SK-N-SH treated with all-trans-retinoic acid at 6 μM for 48 hours (cell line): Measurements from ENCODE around the gene SCAP.

Experiments
- ATAC-seq: fragments of 200-7000 bp; cut with Tn5 transposase; 3 replicates; pipeline ENCODE4 v1.9.1; 2020; ENCODE audit warnings: mild to moderate bottlenecking, moderate library complexity
- ARNTL ChIP-seq: fragments of 450-650 bp; formaldehyde crosslinking; IDR thresholded peaks from 2 replicates; pipeline ENCODE4 v1.5.0; 2020; ENCODE audit warnings: low read depth, mild to moderate bottlenecking, moderate library complexity, borderline replicate concordance
- BACH2 ChIP-seq: fragments of 250-450 bp; sonication (Bioruptor Pico); IDR thresholded peaks from 2 replicates; pipeline ENCODE4 v1.9.0; 2021; ENCODE audit warnings: mild to moderate bottlenecking, borderline replicate concordance
- ESRRG ChIP-seq: fragments of 250-450 bp; sonication (Bioruptor Pico); IDR thresholded peaks from 2 replicates; pipeline ENCODE4 v1.6.1; 2021; ENCODE audit warnings: mild to moderate bottlenecking
- GLIS3 ChIP-seq: fragments of 250-450 bp; sonication (Bioruptor Pico); IDR thresholded peaks from 2 replicates; pipeline ENCODE4 v1.5.0; 2020; ENCODE audit warnings: mild to moderate bottlenecking, moderate library complexity
- OSR1 ChIP-seq: fragments of 250-450 bp; sonication (Bioruptor Pico); IDR thresholded peaks from 2 replicates; pipeline ENCODE4 v1.8.0; 2022; ENCODE audit warnings: moderate library complexity, mild to moderate bottlenecking, inconsistent platforms
- RARB ChIP-seq: fragments of 250-450 bp; sonication (Bioruptor Pico); IDR thresholded peaks from 2 replicates; pipeline ENCODE4 v1.8.0; 2021; ENCODE audit warnings: mild to moderate bottlenecking, moderate library complexity
- SNAI2 ChIP-seq: fragments of 250-450 bp; sonication (Bioruptor Pico); IDR thresholded peaks from 2 replicates; pipeline ENCODE4 v1.5.0; 2020; ENCODE audit warnings: mild to moderate bottlenecking, moderate library complexity
- TCF4 ChIP-seq: fragments of 250-450 bp; sonication (Bioruptor Pico); IDR thresholded peaks from 2 replicates; pipeline ENCODE4 v1.8.0; 2021; ENCODE audit warnings: mild to moderate bottlenecking, moderate library complexity, borderline replicate concordance
- TOX ChIP-seq: fragments of 250-450 bp; sonication (Bioruptor Pico); IDR thresholded peaks from 2 replicates; pipeline ENCODE4 v1.8.0; 2021; ENCODE audit warnings: mild to moderate bottlenecking, moderate library complexity, borderline replicate concordance
- ZC3H10 ChIP-seq: fragments of 250-450 bp; sonication (Bioruptor Pico); IDR thresholded peaks from 2 replicates; pipeline ENCODE4 v1.5.1; 2021; ENCODE audit warnings: mild to moderate bottlenecking, moderate library complexity
- ZFP3 ChIP-seq: fragments of 250-450 bp; sonication (Bioruptor Pico); IDR thresholded peaks from 2 replicates; pipeline ENCODE4 v1.5.0; 2020; ENCODE audit warnings: mild to moderate bottlenecking, moderate library complexity
- ZFP30 ChIP-seq: fragments of 450-650 bp; formaldehyde crosslinking; IDR thresholded peaks from 2 replicates; pipeline ENCODE4 v1.5.0; 2022; ENCODE audit warnings: mild to moderate bottlenecking, moderate library complexity
- ZNF565 ChIP-seq: fragments of 450-650 bp; formaldehyde crosslinking; conservative IDR thresholded peaks from 2 replicates; pipeline ENCODE4 v1.5.0; 2020; ENCODE audit warnings: low read depth, mild to moderate bottlenecking, moderate library complexity
- ZNF70 ChIP-seq: fragments of 450-650 bp; formaldehyde crosslinking; IDR thresholded peaks from 2 replicates; pipeline ENCODE4 v1.5.0; 2020; ENCODE audit warnings: mild to moderate bottlenecking, moderate library complexity
- ZNF8 ChIP-seq: fragments of 450-650 bp; formaldehyde crosslinking; IDR thresholded peaks from 2 replicates; pipeline ENCODE4 v1.5.0; 2020; ENCODE audit warnings: mild to moderate bottlenecking, moderate library complexity
- TF ChIP-seq, protein P1 (sequence below): fragments of 250-450 bp; sonication (Bioruptor Pico); IDR thresholded peaks from 2 replicates; pipeline ENCODE4 v1.5.1; 2020; ENCODE audit warnings: low read depth, mild to moderate bottlenecking, moderate library complexity
- TF ChIP-seq, protein P2 (sequence below): fragments of 250-450 bp; sonication (Bioruptor Pico); IDR thresholded peaks from 2 replicates; pipeline ENCODE4 v1.8.0; 2021; ENCODE audit warnings: low read depth, mild to moderate bottlenecking, moderate library complexity, borderline replicate concordance
- TF ChIP-seq, protein P3 (sequence below): fragments of 250-450 bp; sonication (Bioruptor Pico); IDR thresholded peaks from 2 replicates; pipeline ENCODE4 v1.8.0; 2020; ENCODE audit warnings: mild to moderate bottlenecking, moderate library complexity, borderline replicate concordance
- TF ChIP-seq, protein P4 (sequence below): fragments of 250-450 bp; sonication (Bioruptor Pico); IDR thresholded peaks from 2 replicates; pipeline ENCODE4 v1.5.0; 2020; ENCODE audit warnings: mild to moderate bottlenecking, moderate library complexity

The SCAP gene

DNA sequence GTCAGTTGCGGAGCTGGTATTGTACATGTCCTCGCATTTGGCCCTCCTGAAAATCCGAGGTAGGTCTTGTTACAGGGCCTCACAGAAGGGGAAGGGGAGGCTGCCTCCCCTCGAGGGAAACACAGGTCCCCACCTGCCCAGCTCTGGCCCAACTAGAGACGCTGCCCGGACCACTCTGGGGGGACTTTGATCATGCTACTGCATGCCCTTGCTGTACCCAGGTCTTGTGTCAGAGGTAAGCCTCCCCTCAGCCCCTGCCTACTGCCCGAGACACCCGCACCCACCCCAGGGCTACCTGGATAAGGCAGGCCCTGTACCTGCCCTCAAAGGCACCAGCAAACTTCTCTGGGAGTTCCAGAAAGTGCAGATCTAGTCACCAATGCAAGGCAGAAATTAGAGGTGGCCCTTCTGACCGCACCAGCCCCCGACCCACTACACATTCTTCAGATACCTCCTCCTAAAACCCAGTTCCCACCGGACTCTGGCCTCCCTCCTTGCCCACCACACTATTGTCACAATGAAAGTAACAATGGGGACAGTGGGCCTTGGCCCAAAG is 981 bp upstream of the SCAP start:
- no peak for ATAC-seq
- TF ChIP-seq ZFP3: no peak
- TF ChIP-seq ARNTL (CRISPR knock-in tag): no peak
- TF ChIP-seq, protein P1, sequence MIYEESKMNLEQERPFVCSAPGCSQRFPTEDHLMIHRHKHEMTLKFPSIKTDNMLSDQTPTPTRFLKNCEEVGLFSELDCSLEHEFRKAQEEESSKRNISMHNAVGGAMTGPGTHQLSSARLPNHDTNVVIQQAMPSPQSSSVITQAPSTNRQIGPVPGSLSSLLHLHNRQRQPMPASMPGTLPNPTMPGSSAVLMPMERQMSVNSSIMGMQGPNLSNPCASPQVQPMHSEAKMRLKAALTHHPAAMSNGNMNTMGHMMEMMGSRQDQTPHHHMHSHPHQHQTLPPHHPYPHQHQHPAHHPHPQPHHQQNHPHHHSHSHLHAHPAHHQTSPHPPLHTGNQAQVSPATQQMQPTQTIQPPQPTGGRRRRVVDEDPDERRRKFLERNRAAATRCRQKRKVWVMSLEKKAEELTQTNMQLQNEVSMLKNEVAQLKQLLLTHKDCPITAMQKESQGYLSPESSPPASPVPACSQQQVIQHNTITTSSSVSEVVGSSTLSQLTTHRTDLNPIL (CRISPR knock-in tag): no peak
- no peak for TF ChIP-seq GLIS3
- TF ChIP-seq OSR1 (CRISPR knock-in tag): no peak
- TF ChIP-seq, protein P2, sequence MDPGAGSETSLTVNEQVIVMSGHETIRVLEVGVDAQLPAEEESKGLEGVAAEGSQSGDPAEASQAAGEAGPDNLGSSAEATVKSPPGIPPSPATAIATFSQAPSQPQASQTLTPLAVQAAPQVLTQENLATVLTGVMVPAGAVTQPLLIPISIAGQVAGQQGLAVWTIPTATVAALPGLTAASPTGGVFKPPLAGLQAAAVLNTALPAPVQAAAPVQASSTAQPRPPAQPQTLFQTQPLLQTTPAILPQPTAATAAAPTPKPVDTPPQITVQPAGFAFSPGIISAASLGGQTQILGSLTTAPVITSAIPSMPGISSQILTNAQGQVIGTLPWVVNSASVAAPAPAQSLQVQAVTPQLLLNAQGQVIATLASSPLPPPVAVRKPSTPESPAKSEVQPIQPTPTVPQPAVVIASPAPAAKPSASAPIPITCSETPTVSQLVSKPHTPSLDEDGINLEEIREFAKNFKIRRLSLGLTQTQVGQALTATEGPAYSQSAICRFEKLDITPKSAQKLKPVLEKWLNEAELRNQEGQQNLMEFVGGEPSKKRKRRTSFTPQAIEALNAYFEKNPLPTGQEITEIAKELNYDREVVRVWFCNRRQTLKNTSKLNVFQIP (CRISPR knock-in tag): no peak
- no peak for TF ChIP-seq RARB (CRISPR knock-in tag)
- no peak for TF ChIP-seq ESRRG (CRISPR knock-in tag)
- TF ChIP-seq ZFP30 (CRISPR knock-in tag): no peak

DNA sequence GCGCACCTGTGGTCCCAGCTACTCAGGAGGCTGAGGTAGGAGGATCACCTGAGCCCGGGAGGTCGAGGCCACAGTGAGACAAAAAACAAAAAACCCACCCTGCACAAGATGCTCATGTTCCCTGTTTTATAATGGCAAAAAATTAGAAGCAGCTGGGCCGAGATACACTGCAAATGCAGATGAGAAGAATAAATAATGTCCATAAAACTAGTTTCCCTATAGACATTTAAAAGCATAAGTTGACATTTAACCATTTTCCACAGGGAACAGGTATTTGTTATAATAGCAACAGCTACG is 537 bp upstream of the SCAP start:
- ATAC-seq: no peak
- TF ChIP-seq TOX (CRISPR knock-in tag) (no peak), SNAI2 (CRISPR knock-in tag) (no peak), ZFP3 (no peak)

DNA sequence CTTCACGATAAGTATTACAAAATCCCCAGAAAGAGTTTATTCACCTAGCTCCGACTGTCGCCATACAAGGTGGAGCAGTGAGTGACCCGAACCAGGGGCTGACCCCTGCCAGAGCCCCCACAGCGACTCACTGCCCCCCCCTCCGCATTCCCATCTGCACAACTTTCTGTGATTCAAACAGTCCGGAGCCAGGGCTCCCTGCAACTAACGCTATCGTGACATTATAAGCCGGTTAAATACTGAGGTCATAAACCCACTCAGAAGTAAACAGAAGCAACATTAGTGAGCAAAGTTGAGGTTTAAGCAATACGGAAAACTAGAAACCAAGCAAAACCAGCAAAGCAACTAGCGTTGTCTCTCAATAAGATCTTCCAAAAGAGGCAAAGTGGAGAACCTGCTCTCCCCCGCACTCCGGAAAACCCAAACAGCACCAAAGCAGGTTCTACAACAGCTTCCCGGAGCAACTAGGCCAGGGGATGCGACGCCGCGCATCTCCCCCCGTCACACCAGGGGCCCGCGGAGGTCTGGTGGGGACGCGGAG is 642 bp downstream of the SCAP start:
- TF ChIP-seq, protein P3, sequence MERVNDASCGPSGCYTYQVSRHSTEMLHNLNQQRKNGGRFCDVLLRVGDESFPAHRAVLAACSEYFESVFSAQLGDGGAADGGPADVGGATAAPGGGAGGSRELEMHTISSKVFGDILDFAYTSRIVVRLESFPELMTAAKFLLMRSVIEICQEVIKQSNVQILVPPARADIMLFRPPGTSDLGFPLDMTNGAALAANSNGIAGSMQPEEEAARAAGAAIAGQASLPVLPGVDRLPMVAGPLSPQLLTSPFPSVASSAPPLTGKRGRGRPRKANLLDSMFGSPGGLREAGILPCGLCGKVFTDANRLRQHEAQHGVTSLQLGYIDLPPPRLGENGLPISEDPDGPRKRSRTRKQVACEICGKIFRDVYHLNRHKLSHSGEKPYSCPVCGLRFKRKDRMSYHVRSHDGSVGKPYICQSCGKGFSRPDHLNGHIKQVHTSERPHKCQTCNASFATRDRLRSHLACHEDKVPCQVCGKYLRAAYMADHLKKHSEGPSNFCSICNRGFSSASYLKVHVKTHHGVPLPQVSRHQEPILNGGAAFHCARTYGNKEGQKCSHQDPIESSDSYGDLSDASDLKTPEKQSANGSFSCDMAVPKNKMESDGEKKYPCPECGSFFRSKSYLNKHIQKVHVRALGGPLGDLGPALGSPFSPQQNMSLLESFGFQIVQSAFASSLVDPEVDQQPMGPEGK (CRISPR knock-in tag): peak; percentile 42; the same call in 1 of the 2 replicates
- TF ChIP-seq, protein P4, sequence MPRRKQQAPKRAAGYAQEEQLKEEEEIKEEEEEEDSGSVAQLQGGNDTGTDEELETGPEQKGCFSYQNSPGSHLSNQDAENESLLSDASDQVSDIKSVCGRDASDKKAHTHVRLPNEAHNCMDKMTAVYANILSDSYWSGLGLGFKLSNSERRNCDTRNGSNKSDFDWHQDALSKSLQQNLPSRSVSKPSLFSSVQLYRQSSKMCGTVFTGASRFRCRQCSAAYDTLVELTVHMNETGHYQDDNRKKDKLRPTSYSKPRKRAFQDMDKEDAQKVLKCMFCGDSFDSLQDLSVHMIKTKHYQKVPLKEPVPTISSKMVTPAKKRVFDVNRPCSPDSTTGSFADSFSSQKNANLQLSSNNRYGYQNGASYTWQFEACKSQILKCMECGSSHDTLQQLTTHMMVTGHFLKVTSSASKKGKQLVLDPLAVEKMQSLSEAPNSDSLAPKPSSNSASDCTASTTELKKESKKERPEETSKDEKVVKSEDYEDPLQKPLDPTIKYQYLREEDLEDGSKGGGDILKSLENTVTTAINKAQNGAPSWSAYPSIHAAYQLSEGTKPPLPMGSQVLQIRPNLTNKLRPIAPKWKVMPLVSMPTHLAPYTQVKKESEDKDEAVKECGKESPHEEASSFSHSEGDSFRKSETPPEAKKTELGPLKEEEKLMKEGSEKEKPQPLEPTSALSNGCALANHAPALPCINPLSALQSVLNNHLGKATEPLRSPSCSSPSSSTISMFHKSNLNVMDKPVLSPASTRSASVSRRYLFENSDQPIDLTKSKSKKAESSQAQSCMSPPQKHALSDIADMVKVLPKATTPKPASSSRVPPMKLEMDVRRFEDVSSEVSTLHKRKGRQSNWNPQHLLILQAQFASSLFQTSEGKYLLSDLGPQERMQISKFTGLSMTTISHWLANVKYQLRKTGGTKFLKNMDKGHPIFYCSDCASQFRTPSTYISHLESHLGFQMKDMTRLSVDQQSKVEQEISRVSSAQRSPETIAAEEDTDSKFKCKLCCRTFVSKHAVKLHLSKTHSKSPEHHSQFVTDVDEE: no peak

DNA sequence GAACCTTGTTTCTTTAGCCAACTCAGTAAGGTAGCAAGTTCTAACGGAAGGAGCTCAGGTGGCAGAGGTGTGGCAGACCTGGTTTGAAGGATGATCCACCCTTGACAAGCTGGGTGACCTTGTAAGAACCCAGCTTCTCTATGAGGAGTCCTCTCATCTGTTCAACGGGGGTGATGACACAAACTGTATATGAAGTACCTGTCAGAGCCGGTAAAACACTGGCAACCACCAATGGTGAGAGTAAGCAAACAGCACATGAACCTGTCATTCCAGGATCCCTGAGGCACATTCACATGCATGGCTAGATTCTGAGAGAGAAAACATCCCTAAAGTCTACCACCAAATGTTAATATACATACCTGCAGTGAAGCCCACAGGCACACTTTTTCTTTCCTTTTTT is 2.4 kb downstream of the SCAP start:
- no peak for TF ChIP-seq BACH2 (CRISPR knock-in tag)
- TF ChIP-seq, protein P2 (CRISPR knock-in tag): no peak
- TF ChIP-seq TCF4 (CRISPR knock-in tag): no peak
- TF ChIP-seq OSR1 (CRISPR knock-in tag): no peak
- TF ChIP-seq, protein P3 (CRISPR knock-in tag): no peak
- no peak for TF ChIP-seq ESRRG (CRISPR knock-in tag)
- no peak for TF ChIP-seq ZNF70 (CRISPR knock-in tag)
- no peak for TF ChIP-seq ZFP30 (CRISPR knock-in tag)
- TF ChIP-seq ZNF565 (CRISPR knock-in tag): no peak
- TF ChIP-seq ZC3H10 (CRISPR knock-in tag): no peak
- no peak for TF ChIP-seq ZNF8 (CRISPR knock-in tag)

More for the DNA sequence above, 642 bp downstream of the SCAP start:
- peak; percentile 41 for ATAC-seq

More for the DNA sequence above, 2.4 kb downstream of the SCAP start:
- ATAC-seq: no peak
